Muscle of back (tissue), 11 donors: ENCODE data around the gene MFSD6. TPM values are rescaled to one million over a fixed set of nuclear protein-coding genes. Genes with fewer than 3 reads are reported as not detected.
"Not testable (repeated sequence)": the region's sequence is repeated elsewhere in the genome, so short reads cannot be mapped to it uniquely, and the experiment has no call there.

Experiments
- DNase-seq, 3 donors: peaks; one replicate each; pipeline versions ENCODE4 v3.0.0 to v3.0.0-alpha.2; 2013
- polyA plus RNA-seq, 10 donors: library from polyadenylated mRNA; unstranded; fragments of 120-200 nt; gene quantifications; one replicate each; pipeline ENCODE4 v1.2.1, GENCODE V29; 2013; ENCODE audit not compliant: insufficient read length in 10 of 10

Gene MFSD6
- polyA plus RNA-seq, 10 donors, result 7.6 to 13.6 (median 10.3) TPM

DNA sequence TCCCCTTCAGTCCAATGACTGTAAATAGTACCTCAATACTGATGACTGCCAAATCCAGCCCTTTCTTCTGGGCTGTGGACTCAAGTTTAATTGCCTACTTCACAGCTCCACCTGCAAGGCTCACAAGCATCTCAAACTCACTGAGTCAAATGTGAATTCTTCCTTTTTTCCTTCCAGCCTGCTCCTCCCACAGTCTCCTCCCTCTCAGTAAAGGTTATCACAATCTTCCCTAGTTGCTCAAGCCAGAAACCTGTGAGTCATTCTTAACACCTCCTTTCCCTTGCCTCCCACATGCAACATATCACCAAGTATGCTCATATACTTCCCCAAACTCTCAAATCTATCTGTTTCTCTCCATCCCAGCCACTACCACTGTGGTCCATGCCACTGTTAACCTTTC, 3.7 kb upstream of the MFSD6 start:
- no peak for DNase-seq

DNA sequence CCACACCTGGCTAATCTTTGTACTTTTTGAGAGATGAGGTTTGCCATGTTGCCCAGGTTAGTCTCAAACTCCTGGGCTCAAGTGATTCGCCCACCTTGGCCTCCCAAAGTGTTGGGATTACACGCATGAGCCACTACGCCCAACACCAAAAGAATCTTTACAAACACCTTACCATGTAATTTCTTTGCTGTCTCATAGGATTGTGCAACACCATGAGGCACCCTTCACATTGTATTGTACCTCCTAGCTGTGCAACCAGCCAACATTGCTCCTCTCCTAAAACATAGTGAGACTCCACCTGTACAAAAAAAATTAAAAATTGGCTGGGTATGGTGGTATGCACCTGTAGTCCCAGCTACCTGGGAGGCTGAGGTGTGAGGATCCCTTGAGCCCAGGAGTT, 3.1 kb upstream of the MFSD6 start:
- no peak for DNase-seq

DNA sequence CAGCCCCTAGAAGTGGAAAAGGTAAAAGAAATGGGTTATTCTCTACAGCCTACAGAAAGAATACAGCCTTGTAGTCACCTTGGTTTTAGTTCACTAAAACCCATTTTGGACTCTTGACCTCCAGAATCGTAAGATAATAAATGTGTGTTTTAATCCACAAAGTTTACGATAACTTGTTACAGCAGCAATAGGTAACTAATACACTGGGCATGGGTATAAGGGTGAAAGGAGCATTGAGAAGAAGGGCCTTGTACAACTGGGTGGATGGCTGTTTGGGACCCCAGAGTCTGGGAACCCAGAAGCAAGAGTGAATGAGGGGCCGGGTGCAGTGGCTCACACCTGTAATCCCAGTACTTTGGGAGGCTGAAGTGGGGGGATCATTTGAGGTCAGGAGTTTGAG, 2.2 kb upstream of the MFSD6 start:
- DNase-seq, result no peak

DNA sequence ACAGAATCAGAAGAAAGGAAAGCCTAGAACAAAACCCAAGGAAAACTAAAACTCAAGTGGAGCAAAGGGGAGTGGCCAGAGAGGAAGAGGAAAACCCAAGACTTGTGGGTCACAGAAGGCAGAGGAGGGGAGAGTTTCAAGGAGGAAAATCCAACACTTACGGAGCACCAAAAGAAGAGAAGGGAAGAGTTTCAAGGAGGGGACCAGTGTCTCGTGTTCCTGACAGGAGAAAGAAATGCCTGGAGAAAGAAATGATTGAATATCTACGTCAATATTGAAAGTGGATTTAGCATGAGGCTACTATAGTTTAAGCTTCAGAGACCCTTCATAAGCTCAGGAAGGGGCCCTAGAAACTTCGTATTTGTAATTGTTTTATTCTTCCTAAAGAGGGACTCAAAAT, 1.4 kb upstream of the MFSD6 start:
- no peak for DNase-seq

DNA sequence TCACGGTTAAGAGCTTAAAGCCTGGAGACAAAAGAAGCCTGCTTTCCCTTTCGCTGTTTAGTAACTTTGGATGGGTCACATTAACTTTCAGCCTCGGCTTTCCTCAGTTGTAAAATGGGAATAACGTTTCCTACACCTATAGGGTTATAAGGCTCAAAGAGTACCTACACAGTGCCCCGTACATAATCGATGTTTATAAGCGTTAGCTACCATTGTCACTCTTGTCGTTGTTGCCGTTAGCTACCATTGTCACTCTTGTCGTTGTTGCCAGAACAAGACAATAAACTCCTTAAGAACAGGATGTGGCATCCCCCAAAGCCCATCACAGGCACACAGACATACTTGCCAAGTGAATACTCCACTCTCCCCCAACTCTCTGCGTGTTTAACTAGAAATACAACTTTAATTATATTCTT, 901 bp upstream of the MFSD6 start:
- peak in 2 of 3 donors; percentile 19 to 51 for DNase-seq

DNA sequence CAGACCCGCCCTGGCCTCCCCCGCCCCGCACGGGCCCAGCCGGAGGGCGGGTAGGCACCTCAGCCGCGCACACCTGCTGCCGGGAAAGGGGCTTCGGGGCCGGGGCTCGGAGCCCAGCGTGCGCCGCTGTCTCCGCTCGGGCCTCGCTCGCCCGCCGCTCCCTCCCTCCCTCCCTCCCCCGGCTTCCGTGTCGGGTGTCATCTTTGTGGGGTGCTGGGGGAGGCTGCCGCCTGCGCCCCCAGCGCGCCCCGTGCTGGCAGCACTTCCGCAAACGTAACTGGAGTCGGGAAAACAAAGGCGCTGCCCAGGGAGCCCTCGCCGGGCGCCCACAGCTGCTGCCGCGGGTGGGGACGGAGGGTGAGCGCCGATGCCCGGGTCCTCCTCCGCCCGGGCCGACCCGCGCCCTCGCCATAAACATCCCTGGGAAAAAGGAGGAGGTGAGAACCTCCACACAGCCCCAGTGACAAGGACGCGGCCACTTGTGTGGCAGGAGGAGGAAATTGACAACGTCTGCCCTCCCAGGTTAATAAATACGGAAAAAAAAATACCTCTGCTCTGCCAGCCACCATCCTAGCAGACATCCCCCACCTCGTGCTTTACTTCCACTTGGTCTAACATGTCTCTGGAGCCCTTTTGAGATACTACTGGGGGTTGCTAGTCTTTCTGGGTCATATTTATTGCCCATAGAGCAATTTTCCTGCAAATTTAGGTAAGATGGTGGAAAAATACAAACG, 550 bp downstream of the MFSD6 start:
- DNase-seq, result peak in 2 of 3 donors; percentile 38 to 76

DNA sequence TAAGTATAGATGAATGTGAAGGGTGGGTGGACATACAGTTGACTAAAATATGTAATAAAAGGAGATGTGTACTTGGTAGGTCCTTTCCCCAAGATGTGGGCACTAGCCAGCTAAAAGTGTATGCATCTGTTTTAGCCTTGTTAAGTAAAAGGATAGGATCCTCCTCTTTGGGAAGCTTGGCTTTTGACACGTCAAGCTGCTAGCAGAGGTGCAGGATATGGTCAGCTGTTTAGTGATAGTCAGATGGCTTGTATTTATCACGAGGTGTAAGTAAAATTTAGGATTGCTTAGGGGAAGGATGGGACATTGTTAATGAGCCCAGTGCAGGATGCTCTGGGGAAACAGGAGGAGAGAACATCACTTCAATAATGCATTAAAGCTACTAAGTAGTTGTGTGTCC, 1.5 kb downstream of the MFSD6 start:
- DNase-seq, result peak in 1 of 3 donors; percentile 11

DNA sequence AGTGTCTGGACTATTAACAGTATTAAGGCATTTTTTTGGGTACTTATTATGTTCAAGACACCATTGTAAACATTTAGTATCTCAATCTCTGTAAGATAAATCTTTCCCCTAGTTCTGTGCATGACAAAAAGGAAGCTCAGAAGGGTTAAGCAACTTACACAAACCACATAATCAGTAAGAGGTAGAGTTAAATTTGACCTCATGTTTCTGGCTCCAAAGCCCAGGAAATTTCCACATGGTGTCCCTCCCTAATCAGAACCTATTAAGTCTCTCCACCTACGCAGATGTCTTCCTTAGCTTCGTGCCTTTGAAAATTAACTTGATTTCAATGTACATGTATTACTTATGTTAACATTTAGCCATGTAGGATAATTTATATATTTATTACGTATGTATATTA, 2.0 kb downstream of the MFSD6 start:
- no peak for DNase-seq

DNA sequence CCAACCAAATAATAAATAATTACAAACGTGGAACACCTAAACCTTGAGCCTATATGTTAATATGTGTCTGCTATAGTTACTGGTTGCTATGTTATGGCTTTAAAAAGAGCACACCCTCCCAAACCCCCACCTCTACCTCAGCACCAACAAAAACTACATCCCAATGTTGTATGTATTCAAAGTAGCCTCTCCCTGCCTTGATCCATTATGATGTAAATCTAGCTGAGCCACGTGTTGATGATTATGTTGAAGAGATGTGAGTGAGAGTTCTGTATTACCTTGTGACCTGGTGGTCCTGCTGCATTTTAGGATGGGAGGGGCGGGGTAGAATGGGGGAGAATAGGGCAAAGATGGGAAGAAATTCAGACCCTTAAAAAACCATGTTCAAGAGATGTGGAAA, 4.8 kb downstream of the MFSD6 start:
- no peak for DNase-seq

DNA sequence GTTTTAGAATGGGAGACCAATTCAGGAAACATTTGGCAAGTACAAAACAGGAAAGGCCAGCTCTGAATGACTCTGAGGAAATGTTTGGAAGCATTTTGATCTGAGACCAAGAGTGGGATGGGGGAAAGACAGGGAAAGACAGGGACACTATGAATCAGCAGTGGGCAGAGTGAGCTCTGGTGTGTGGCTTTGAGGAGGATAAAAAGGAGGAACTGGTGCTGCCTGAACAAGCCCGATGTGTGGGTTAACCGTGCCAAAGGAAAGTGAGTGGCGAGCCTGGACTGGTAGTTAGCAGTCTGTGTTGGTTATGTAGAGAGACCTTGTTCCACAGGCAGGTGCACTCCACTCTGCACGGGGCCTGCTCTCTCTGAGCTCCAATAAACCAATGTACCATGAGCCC, 5.3 kb downstream of the MFSD6 start:
- DNase-seq, result no peak

DNA sequence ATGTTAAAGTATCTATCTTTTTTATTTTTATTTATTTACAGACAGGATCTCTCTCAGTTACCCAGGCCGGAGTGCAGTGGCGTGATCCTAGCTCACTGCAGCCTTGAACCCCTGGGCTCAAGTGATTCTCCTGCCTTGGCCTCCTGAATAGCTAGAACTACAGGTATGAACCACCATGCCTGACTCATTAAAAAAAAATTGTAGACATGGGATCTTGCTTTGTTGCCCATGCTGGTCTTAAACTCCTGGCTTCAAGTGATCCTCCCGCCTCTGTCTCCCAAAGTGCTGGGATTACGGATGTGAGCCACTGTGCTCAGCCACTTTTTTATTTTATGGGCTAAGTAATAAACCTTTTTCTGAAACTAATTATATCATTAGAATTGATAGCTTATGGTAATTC, 7.1 kb downstream of the MFSD6 start:
- DNase-seq, result no peak

DNA sequence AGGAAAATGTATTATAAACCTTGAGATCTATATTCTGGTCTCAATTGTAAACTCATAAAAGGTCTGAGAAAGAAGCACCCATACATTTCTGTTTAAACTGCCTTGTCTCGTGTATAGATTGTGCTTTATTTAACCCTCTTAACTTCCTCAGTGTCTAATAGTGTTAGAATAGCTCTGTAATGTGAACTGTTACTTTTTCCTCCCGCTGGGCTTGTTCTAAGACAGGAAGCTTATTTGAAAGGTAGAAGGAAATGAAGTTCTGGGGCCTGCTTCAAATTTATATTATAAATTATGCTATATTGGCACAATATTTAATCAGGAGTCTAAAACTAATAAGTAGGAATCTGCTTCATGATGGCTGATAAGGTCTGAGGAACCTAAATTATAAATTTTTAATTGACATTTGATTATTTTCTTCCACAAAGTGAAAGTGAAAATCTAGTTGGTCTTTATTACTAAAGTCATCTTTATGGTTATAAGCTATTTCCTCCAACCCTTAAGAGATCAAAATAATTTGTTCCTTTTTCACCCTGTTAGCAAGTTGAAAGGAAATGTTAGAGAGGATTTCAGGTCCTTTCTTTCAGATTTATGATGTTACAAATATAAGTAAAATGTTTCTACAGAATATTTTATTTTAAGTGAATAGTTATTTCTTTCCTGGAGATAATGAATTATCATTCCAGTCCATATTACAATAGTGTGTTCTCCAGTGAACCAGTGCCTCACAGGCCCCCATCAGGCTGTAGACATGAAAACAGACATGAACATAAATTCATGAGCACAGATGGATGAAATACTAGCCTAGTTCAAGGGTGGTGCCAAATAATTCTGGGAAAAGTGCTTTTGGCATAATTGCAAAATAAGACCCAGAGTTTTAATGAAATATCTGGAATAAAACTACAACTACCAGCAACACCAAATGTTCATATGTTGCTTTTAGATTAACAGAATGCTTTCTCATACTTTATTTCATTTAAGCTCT, 7.9 kb downstream of the MFSD6 start:
- peak in 1 of 3 donors; percentile 47 for DNase-seq

DNA sequence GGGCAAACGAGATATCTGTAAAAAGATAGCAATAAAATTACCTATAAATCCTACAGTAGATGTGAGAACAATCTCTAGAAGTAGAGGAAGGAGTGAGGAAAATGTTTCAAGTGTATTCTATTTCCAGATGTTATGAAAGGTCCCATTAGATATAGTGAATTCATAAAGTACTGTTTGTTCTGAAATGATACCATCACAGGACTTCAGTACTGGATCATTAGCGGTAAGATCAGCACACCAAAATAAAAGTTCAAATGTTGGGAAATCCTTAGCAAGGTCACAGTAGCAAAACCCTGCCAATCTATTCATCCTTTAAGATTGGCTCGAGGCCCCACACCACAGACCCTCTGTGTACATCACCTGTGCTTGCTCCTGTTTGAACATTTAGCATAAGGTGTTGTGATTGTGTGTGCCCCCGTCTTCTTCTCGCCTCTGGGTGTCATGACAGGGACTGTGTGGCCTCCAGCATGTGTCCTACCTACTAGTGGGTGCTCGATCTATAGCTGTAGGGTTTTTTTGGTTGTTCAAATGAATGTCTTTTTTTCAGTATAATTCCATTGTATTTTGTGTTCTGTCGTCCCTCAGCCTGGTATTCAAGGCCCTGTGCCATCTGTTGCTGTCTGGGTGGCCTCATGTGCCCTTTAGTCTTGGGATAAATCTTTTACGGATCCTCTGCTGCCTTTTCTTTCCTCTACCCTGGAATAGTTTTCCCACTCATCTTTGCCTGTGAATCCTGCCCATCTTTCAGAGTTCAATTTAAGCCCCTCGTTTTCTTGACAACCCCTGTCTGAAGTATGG, 9.1 kb downstream of the MFSD6 start:
- DNase-seq, result no peak

DNA sequence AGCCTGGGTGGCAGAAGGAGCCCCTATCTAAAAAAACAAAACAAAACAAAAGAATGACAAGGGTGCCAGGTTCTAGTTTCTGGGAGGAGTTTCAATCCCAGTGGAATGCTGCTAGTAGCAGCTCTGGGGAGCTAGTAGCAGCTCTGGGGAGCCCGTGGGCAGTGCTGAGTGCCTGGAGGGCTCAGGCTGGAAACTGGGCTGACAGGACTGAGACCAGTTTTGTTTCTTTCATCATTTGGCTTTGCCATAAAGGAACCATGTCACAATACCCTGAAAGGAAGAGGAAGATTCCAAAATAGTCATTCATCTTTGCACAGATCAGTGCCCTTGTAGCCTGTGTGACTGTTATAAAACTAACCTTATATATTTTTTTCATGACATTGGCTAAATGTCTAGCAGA, 10.6 kb downstream of the MFSD6 start:
- DNase-seq, result no peak

DNA sequence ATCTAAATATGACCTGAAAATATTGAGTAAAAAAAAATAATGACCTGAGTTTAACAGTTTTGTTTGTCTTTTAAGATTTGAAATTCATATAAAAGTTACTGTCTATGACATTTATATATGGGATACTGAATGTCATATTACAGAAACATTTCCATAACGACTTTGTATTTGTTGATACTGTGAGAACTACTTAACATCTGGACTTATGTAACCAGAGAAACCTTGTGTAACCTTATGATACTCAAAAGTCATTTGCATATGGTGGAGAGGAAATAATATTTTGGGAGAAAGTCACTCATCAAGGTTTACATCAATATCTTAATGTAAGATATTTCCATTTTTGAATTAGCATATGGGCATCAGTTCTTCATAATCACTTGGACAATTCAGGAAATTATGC, 12.6 kb downstream of the MFSD6 start:
- DNase-seq, result no peak

DNA sequence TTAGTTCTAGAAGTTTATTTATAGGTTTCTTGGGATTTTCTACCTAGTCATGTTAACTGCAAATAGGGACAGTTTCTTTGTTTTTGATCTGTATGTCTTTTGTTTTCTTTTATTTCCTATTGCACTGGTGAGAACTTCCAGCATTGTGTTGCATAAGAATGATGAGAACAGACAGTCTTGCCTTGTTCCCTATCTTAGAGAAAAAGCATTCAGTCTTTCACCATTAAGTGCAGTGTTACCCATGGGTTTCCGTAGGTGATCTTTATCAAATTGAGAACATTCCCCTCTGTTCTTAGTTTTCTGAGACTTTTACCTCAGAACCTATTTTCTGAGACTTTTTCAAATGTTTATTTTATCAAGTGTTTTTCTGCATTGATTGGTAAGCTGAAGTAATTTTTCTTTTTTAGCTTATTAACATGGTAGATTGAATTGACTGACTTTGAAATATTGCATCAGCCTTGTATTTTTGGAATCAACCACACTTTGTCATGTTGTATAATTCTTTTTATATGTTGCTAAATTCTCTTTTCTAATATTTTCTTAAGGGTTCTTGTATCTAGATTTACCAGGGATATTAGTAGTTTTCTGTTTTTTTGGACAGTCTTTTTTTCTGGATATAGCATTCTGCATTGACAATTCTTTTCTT, 17.2 kb downstream of the MFSD6 start:
- no peak for DNase-seq

DNA sequence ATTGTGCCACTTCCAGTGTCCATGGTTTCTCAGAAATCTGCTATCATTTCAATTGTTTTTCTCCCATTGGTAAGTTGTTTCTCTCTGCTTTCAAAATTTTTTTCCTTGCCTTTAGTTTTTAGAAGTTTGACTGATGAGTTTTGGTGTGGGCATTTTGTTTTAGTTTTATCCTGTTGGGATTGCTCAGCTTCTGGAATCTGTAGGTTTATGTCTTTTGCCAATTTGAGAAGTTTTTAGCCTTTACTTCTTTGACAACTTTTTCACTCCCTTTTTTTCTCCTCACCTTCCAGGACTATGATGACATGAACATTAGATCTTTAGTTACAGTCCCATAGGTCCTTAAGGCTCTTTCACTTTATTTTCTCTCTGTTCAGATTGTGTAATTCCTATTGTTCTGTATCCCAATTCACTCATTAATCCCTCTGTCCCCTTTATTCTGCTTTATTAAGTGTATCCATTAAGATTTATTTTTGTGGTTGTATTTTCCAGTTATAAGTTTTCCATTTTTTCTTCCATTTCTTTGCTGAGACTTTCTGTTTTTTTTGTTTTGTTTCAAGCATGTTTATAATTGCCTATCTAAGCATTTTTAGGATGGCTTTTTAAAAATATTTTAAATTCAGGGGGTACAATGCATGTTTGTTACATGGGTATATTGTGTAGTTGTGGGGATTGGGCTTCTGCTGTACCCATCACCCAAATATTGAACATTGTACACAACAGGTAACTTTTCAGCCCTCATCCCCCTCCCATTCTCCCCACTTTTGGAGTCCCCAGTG, 17.9 kb downstream of the MFSD6 start:
- no peak for DNase-seq

DNA sequence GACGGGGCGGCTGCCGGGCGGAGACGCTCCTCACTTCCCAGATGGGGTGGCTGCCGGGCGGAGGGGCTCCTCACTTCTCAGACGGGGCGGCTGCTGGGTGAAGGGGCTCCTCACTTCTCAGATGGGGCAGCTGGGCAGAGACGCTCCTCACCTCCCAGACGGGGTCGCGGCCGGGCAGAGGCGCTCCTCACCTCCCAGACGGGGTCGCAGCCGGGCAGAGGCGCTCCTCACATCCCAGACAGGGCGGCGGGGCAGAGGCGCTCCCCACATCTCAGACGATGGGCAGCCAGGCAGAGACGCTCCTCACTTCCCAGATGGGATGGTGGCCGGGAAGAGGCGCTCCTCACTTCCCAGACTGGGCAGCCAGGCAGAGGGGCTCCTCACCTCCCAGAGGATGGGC, 22.7 kb downstream of the MFSD6 start:
- DNase-seq, result not testable (repeated sequence)

DNA sequence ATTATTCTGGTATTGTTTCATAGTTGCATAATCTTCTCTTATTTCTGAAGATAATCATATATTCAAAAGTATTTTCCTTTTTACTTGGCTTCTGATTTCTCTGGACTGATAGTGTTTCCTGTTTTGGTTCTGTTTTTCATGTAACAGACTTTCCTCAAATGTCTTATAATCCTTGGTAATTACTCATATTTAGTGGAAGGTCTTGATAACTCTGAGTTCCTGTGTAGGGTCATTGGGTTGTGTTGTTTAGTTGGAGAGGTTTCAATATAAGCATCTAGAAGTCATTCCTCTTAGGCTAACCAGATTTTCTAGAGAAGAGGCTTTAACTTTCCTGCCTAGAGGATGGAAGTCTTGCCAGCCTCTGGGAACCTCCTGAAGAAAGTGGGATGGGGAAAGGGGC, 23.8 kb downstream of the MFSD6 start:
- DNase-seq, result no peak

DNA sequence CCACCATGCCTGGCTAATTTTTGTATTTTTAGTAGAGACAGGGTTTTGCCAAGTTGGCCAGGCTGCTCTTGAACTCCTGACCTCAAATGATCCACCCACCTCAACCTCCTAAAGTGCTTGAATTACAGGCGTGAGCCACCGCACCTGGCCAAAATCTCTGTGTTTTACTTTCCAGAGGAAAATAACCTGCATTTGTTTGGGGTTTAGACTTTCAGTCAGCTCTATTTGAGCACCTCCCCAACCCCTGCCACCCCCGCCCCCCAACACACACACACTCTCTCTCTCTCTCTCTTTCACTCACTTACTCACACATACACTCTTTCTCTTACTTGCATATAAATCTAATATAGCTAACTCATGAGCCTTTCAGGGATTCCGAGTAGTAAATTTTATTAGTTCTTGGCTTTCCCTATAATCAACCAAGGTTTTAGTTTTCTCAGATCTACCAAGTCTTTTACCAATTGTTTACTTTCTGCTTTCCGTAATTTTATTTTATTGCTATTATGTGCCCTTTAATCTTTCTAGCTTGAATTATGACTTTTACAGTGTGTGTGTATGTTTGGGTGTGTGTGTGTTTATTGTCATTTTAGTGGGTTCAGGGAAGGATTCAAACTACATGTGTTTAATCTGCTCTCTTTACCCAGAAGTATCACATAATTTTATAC, 24.5 kb downstream of the MFSD6 start:
- no peak for DNase-seq
